ENCODE data around the gene ATP2C2. TPM values are rescaled to one million over a fixed set of nuclear protein-coding genes. Genes with fewer than 3 reads are reported as not detected.
"Not testable (repeated sequence)": the region's sequence is repeated elsewhere in the genome, so short reads cannot be mapped to it uniquely, and the experiment has no call there.

ATP2C2 gene
- total and polyA plus RNA-seq, 9 donors = 0.13 to 2.3 (median 0.39) TPM

DNA sequence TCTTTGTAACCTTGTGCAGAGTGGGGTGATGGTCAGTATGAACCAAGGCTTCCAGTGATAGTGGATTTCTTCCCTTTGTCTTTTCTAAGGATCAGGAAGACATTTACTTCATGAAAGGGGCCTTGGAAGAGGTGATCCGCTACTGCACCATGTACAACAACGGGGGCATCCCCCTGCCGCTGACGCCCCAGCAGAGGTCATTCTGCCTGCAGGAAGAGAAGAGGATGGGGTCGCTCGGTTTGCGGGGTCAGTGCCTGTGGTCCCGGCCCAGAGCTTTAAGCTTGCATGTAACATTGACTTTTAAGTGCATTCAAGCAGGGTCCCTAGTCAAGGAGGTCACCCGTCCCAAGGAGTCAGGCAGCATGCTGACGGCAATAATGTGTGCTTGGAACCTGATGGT, 80.1 kb downstream of the ATP2C2 start:
- no peaks in the 10 kb centered on the region for H3K4me1 ChIP-seq (ENCODE audit: control insufficient read depth, insufficient read depth, low read length)
- no peaks in the 10 kb centered on the region for H3K36me3 ChIP-seq (ENCODE audit: control insufficient read depth, insufficient read depth, low read length)
- no peak overlapping the region for H3K27ac ChIP-seq (ENCODE audit: low read length)
- H3K4me3 ChIP-seq (ENCODE audit: low read length) = no peak overlapping the region
- 92% methylated on average over 9 of the region's 10 CpGs for WGBS (ENCODE audit: insufficient coverage)
- no peaks in the 10 kb centered on the region for H3K9me3 ChIP-seq (replicated peaks; ENCODE audit: control insufficient read depth, low read depth, low read length)
- H3K27me3 ChIP-seq (ENCODE audit: control insufficient read depth, insufficient read depth, low read length) = peaks cover 17% of the 10 kb centered on the region
- DNase-seq = no peak

DNA sequence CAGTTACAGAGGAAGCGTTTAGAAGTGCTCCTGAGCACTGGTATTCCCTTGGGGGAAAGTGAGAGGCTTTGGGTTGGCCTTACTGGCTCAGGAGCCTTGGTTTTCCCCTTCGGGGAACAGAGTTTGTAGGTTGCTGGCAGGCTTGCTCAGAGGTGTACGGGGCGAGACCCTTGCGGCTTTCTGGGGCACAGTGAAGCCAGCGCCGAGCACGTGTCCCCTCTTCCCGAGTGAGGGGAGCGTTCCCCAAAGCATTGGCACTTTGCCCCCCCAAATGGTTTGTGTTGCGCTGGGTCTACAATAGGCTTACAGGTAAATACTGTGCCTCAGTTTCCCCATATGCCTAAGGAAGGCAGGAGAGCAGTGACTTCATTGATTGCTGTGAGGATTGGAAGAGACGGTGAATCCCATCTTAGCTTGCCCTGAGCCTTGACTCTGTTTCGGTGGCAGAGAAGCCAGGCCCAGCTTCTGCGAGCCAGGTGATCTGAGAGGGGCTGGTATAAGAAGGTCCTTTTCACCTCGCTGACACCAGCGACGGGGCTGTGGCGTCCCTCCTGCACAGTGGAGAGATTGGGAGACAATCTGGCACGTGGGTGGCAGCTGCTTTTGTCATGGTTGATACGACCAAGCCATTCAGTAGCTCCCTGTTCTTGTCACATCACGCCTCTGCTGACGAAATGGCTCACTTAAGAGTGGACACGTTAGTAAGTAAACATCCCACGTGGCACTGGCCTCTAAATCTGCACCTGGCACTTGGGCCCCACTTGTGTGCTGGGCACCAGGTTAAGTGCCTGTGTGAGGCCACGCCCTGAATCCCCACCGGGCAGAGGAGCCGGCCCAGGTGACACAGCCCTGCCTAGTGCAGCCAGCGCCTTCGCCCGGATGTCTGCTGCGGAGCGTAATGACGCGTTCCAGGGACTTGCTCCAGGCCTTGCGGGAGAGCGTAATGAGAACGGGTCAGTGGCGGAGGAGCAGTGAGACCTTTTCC, 81.1 kb downstream of the ATP2C2 start:
- Histone ChIP-seq H3K36me3 (ENCODE audit: control insufficient read depth, insufficient read depth, low read length) (no peaks in the 10 kb centered on the region), H3K4me1 (ENCODE audit: control insufficient read depth, insufficient read depth, low read length) (no peaks in the 10 kb centered on the region), H3K27ac (ENCODE audit: low read length) (no peak overlapping the region), H3K9me3 (replicated peaks; ENCODE audit: control insufficient read depth, low read depth, low read length) (no peaks in the 10 kb centered on the region), H3K4me3 (ENCODE audit: low read length) (no peak overlapping the region), H3K27me3 (ENCODE audit: control insufficient read depth, insufficient read depth, low read length) (peaks cover 15% of the 10 kb centered on the region)
- DNase-seq = no peak
- WGBS (ENCODE audit: insufficient coverage) = 79% methylated on average over 38 of the region's 38 CpGs

DNA sequence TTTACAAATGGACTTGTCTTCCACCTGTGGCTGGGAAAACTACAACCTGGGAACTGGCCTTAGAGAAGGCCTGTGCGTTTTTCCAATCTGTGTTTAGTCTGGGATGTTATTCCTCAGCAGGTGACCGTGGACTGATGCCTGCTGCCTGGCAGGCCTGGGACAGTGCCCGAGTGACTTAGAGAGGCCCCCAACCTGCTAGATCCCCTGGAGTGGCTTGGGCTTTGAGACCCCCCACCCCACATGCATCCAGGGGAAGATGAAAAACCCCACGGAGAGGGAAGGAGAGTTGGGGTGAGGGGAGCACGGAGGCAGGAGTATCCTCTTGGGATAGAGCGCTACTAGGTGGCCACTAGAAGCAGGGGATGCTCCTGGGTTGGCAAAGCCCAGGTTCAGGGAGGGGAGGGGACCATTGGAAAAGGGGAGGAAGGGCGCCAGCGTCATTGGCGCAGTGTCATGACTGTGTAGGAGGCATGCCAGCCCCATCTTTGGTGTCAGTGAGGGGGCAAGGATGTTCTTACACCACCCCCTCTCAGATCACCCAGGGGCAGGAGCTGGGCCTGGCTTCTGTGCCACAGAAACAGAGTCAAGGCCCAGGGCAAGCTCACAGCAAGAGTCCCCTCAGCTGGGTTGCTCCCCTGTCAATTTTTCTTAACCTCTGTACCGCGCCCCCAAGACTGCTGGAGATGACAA, 82.0 kb downstream of the ATP2C2 start:
- H3K4me3 ChIP-seq (ENCODE audit: low read length) = no peak overlapping the region
- H3K36me3 ChIP-seq (ENCODE audit: control insufficient read depth, insufficient read depth, low read length) = no peaks in the 10 kb centered on the region
- H3K27me3 ChIP-seq (ENCODE audit: control insufficient read depth, insufficient read depth, low read length) = peaks cover 10% of the 10 kb centered on the region
- H3K9me3 ChIP-seq (replicated peaks; ENCODE audit: control insufficient read depth, low read depth, low read length) = no peaks in the 10 kb centered on the region
- WGBS (ENCODE audit: insufficient coverage) = 86% methylated on average over 5 of the region's 11 CpGs
- H3K27ac ChIP-seq (ENCODE audit: low read length) = no peak overlapping the region
- no peak for DNase-seq
- no peaks in the 10 kb centered on the region for H3K4me1 ChIP-seq (ENCODE audit: control insufficient read depth, insufficient read depth, low read length)

DNA sequence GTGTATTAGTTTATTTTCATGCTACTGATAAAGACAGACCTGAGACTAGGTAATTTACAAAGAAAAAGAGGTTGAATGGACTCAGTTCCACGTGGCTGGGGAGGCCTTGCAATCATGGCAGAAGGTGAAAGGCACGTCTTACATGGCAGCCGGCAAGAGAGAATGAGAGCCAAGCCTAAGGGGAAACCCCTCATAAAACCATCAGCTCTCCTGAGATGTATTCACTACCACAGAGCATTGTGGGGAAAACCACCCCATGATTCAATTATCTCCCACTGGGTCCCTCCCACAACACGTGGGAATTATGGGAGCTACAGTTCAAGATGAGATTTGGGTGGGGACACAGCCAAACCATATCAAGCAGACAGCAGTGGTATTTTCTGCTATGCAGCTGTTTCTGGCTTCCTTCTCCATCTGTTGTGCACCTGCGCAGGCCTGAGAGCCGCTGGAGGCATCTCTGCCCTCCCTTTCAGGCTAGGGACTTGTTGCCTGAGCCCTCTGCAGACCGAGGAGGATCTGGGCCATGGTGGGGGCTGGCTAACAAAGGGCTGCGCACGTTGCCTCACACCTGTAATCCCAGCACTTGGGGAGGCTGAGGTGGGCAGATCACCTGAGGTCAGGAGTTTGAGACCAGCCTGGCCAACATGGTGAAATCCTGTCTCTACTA, 82.8 kb downstream of the ATP2C2 start:
- not testable (repeated sequence) for H3K36me3 ChIP-seq (ENCODE audit: control insufficient read depth, insufficient read depth, low read length); H3K27me3 ChIP-seq (ENCODE audit: control insufficient read depth, insufficient read depth, low read length); H3K4me3 ChIP-seq (ENCODE audit: low read length); H3K27ac ChIP-seq (ENCODE audit: low read length); H3K9me3 ChIP-seq (replicated peaks; ENCODE audit: control insufficient read depth, low read depth, low read length); DNase-seq; H3K4me1 ChIP-seq (ENCODE audit: control insufficient read depth, insufficient read depth, low read length)
- WGBS (ENCODE audit: insufficient coverage) = 67% methylated on average over 6 of the region's 9 CpGs

DNA sequence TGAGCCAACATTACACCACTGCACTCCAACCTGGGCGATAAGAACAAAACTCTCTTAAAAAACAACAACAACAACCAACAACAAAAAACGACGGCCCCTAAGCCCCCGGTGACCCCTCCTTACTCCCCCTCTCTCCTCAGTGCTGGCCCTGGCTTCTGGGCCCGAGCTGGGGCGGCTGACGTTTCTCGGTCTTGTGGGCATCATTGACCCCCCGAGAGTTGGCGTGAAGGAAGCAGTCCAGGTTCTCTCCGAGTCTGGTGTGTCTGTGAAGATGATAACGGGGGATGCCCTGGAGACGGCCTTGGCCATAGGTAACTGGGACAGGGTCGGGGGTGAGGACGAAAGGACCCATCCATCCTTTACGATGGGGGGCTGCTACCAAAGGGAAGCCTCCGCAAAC, 83.4 kb downstream of the ATP2C2 start:
- no peaks in the 10 kb centered on the region for H3K9me3 ChIP-seq (replicated peaks; ENCODE audit: control insufficient read depth, low read depth, low read length)
- H3K36me3 ChIP-seq (ENCODE audit: control insufficient read depth, insufficient read depth, low read length) = no peaks in the 10 kb centered on the region
- H3K4me1 ChIP-seq (ENCODE audit: control insufficient read depth, insufficient read depth, low read length) = no peaks in the 10 kb centered on the region
- H3K4me3 ChIP-seq (ENCODE audit: low read length) = no peak overlapping the region
- WGBS (ENCODE audit: insufficient coverage) = 84% methylated on average over 13 of the region's 17 CpGs
- no peak for DNase-seq
- H3K27ac ChIP-seq (ENCODE audit: low read length) = no peak overlapping the region
- H3K27me3 ChIP-seq (ENCODE audit: control insufficient read depth, insufficient read depth, low read length) = peaks cover 4% of the 10 kb centered on the region

DNA sequence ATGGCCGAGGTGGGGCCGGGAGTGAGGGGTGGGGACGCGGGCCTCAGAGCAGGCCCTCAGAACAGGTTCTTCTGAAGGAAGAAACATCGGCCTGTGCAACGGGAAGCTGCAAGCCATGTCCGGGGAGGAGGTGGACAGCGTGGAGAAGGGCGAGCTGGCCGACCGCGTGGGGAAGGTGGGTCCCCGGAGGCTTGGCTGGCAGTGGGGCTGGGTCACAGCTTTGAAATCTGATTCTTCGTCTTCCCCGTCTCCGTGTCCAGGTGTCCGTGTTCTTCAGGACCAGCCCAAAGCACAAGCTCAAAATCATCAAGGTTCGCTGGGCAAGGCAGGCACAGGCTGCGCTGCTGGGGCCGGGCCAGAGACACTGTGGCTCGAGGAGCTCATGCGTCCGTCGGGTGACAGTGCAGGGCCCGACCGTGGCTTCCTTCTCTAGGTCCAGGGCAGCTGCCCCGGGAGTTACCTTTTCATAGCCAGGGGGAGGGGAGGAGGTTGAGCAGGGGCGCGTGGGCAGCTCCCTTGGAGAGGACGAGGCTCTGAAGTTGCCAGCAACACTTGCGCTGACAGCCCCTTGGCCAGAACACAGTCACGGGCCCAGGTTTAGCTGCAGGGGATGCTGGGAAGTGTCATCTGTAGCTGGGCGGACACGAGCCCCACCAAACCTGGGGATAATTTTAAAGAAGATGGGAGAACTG, 84.9 kb downstream of the ATP2C2 start:
- WGBS (ENCODE audit: insufficient coverage) = 43% methylated on average over 34 of the region's 34 CpGs

DNA sequence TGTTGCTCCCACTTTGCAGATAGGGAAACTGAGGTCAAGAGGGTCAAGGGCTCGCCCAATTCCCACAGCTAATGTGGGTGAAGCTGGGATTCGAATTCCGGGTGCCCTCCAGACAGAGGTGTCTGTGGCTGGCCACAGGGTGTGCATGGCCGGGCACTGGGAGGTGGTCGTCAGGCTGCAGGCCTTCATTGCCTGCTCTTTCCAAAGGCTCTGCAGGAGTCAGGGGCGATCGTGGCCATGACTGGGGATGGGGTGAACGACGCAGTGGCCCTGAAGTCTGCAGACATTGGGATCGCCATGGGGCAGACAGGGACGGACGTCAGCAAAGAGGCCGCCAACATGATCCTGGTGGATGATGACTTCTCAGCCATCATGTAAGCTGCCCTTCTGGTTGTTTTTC, 86.3 kb downstream of the ATP2C2 start:
- 95% methylated on average over 13 of the region's 13 CpGs for WGBS (ENCODE audit: insufficient coverage)

More for the DNA sequence above, 84.9 kb downstream of the ATP2C2 start:
- Histone ChIP-seq H3K4me1 (ENCODE audit: control insufficient read depth, insufficient read depth, low read length) (no peaks in the 10 kb centered on the region), H3K36me3 (ENCODE audit: control insufficient read depth, insufficient read depth, low read length) (no peaks in the 10 kb centered on the region), H3K27me3 (ENCODE audit: control insufficient read depth, insufficient read depth, low read length) (peaks cover 2% of the 10 kb centered on the region), H3K27ac (ENCODE audit: low read length) (no peak overlapping the region), H3K4me3 (ENCODE audit: low read length) (no peak overlapping the region), H3K9me3 (replicated peaks; ENCODE audit: control insufficient read depth, low read depth, low read length) (no peaks in the 10 kb centered on the region)
- no peak for DNase-seq

DNA sequence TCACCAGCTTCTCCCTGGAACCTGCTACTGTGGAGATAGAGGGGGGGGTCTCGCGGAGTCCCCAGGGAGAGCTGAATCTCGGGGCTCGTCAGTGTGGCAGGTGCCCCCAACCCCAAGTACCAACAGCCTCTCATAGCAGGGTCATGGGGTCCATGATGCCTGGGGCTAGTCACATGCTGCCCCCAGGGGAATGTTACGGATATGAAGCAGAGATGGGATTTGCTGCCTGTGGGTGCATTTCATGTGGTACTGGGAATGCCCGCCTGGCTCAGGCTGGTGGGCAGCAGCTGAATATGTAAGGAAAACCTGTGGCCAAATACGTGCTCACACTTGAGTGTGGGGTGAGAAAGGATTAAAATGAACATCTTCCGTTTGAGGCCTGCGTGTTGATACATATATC, 86.7 kb downstream of the ATP2C2 start:
- Histone ChIP-seq H3K27ac (ENCODE audit: low read length) (no peak overlapping the region), H3K4me1 (ENCODE audit: control insufficient read depth, insufficient read depth, low read length) (peaks cover 2% of the 10 kb centered on the region), H3K36me3 (ENCODE audit: control insufficient read depth, insufficient read depth, low read length) (no peaks in the 10 kb centered on the region), H3K27me3 (ENCODE audit: control insufficient read depth, insufficient read depth, low read length) (peaks cover 2% of the 10 kb centered on the region), H3K9me3 (replicated peaks; ENCODE audit: control insufficient read depth, low read depth, low read length) (no peaks in the 10 kb centered on the region), H3K4me3 (ENCODE audit: low read length) (no peak overlapping the region)
- WGBS (ENCODE audit: insufficient coverage) = 75% methylated on average over 3 of the region's 9 CpGs
- DNase-seq = no peak

More for the DNA sequence above, 86.3 kb downstream of the ATP2C2 start:
- Histone ChIP-seq H3K4me3 (ENCODE audit: low read length) (no peak overlapping the region), H3K27me3 (ENCODE audit: control insufficient read depth, insufficient read depth, low read length) (peaks cover 2% of the 10 kb centered on the region), H3K36me3 (ENCODE audit: control insufficient read depth, insufficient read depth, low read length) (no peaks in the 10 kb centered on the region), H3K9me3 (replicated peaks; ENCODE audit: control insufficient read depth, low read depth, low read length) (no peaks in the 10 kb centered on the region), H3K4me1 (ENCODE audit: control insufficient read depth, insufficient read depth, low read length) (peaks cover under 1% of the 10 kb centered on the region), H3K27ac (ENCODE audit: low read length) (no peak overlapping the region)
- DNase-seq = no peak

DNA sequence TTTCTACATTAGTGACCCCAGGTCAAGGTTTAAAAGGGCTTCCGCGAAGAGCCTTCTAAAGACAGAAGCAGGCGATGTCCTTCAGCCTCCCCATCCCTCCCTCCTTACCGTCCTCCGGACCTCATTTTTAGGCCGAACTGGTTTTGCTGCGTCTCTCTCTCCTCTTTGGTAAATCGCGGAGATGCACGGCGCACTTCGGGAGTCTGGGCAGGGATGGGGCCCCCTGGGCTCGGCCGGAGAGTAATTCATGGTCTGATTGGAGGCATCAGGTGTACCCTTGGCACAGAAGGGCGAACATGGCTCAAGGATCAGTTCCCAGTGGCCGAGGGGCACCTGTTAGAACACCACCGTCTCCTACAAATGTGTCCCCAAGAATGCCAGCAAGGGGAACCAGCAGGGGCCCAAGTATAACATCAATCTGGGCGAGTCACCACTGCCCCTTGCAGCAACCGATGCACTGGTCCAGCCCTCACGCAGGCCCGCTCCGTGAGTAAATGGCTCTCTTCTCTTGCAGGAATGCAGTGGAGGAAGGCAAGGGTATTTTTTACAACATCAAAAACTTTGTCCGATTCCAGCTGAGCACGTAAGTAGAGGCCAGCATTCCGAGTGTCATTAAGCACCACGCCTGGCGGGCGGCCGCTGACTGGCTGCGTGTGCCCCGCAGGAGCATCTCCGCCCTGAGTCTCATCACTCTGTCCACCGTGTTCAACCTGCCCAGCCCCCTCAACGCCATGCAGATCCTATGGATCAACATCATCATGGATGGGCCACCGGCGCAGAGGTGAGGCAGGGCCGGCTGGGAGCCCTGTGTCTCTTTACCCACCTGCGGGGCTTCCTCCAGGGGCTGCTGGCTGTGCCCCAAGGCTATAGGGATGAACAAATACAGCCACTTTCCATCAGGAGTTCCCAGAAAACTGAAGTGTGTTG, 90.5 kb downstream of the ATP2C2 start:
- no peaks in the 10 kb centered on the region for H3K27me3 ChIP-seq (ENCODE audit: control insufficient read depth, insufficient read depth, low read length)
- WGBS (ENCODE audit: insufficient coverage) = 93% methylated on average over 29 of the region's 38 CpGs
- no peak overlapping the region for H3K4me3 ChIP-seq (ENCODE audit: low read length)
- H3K9me3 ChIP-seq (replicated peaks; ENCODE audit: control insufficient read depth, low read depth, low read length) = no peaks in the 10 kb centered on the region
- no peak for DNase-seq
- peaks cover 20% of the 10 kb centered on the region for H3K4me1 ChIP-seq (ENCODE audit: control insufficient read depth, insufficient read depth, low read length)
- peaks cover 7% of the 10 kb centered on the region for H3K36me3 ChIP-seq (ENCODE audit: control insufficient read depth, insufficient read depth, low read length)
- no peak overlapping the region for H3K27ac ChIP-seq (ENCODE audit: low read length)
